B cell (primary cell): ENCODE results near the gene GABPB2. TPM values are rescaled to one million over a fixed set of nuclear protein-coding genes. Genes with fewer than 3 reads are reported as not detected.

Source experiments
- ATAC-seq: fragments of 200-7000 bp; cut with Tn5 transposase; one replicate; pipeline ENCODE4 v1.10.0; 2021; ENCODE audit warnings: low read depth, mild to moderate bottlenecking, moderate number of reproducible peaks, moderate library complexity
- CTCF ChIA-PET: fragments of 350-600 bp; sonication (Branson Sonifier 250); formaldehyde crosslinking; loops from one replicate; lab custom pipeline; 2021; ENCODE audit warnings: antibody characterized with exemption, inconsistent platforms; lab: Charles Lee
- POLR2A ChIA-PET: fragments of 350-600 bp; sonication (Branson Sonifier 250); formaldehyde crosslinking; loops from one replicate; lab custom pipeline; 2021; ENCODE audit warnings: antibody characterized with exemption; lab: Charles Lee
- DNase-seq: peaks from one replicate; pipeline ENCODE4 v3.0.0; 2013
- H2AFZ ChIP-seq: 2 replicates; pipeline ENCODE4 v1.6.1; 2012; ENCODE audit warnings: mild to moderate bottlenecking, low read depth, low read length; ENCODE audit not compliant: insufficient read depth, poor library complexity, severe bottlenecking
- H3K27ac ChIP-seq, 2 donors: 1 replicate in 1 of 2; 2 replicates in 1 of 2; pipeline ENCODE4 v1.5.1; 2012 to 2013; ENCODE audit warnings: low read length in 2 of 2, mild to moderate bottlenecking in 2 of 2, moderate library complexity in 1 of 2
- H3K27me3 ChIP-seq, 4 experiments: fragments of 200-600 bp in 1 of 4; sonication (generic) in 1 of 4; replicated peaks in 1 of 4; 1 replicate in 2 of 4; 2 replicates in 2 of 4; pipeline versions ENCODE4 v1.6.1 to v1.7.0; 2013 to 2016; ENCODE audit warnings: low read length in 3 of 4, mild to moderate bottlenecking in 2 of 4, mixed read lengths in 1 of 4, moderate library complexity in 1 of 4; ENCODE audit not compliant: insufficient read depth in 4 of 4, control insufficient read depth in 3 of 4; ENCODE audit errors: control extremely low read depth in 1 of 4
- H3K36me3 ChIP-seq, 2 experiments: replicated peaks in 1 of 2; 1 replicate in 1 of 2; 2 replicates in 1 of 2; pipeline versions ENCODE4 v1.6.1 to v1.7.1; 2013; ENCODE audit warnings: low read length in 1 of 2; ENCODE audit not compliant: insufficient read depth in 2 of 2, control insufficient read depth in 1 of 2; ENCODE audit errors: control extremely low read depth in 1 of 2, extremely low read depth in 1 of 2
- H3K4me1 ChIP-seq, 2 donors: fragments of 200-600 bp in 1 of 2; sonication (generic) in 1 of 2; 1 replicate in 1 of 2; 2 replicates in 1 of 2; pipeline versions ENCODE4 v1.5.1 to v1.6.1; 2013 to 2017; ENCODE audit warnings: low read length in 2 of 2; ENCODE audit not compliant: control insufficient read depth in 2 of 2, insufficient read depth in 2 of 2
- H3K4me2 ChIP-seq: replicated peaks from 2 replicates; pipeline ENCODE3; 2012; ENCODE audit warnings: mild to moderate bottlenecking, low read depth, low read length; ENCODE audit not compliant: poor library complexity, severe bottlenecking
- H3K4me3 ChIP-seq, 5 experiments: fragments of 200-600 bp in 1 of 5; sonication (generic) in 1 of 5; 1 replicate in 3 of 5; 2 replicates in 2 of 5; pipeline versions ENCODE4 v1.5.1 to v1.7.0; 2011 to 2016; ENCODE audit warnings: low read length in 4 of 5, mild to moderate bottlenecking in 4 of 5, low read depth in 2 of 5, control low read depth in 1 of 5, moderate library complexity in 1 of 5; ENCODE audit not compliant: insufficient read depth in 1 of 5; ENCODE audit errors: control extremely low read depth in 1 of 5, extremely low read depth in 1 of 5
- H3K79me2 ChIP-seq: fragments of 200-600 bp; sonication (generic); one replicate; pipeline ENCODE4 v1.6.0; 2016; ENCODE audit warnings: low read length; ENCODE audit not compliant: control insufficient read depth, insufficient read depth
- H3K9ac ChIP-seq: fragments of 200-600 bp; sonication (generic); 2 replicates; pipeline ENCODE4 v1.6.1; 2017; ENCODE audit warnings: mild to moderate bottlenecking, low read length, moderate library complexity
- H3K9me3 ChIP-seq, 3 donors: one replicate each; pipeline versions ENCODE4 v1.6.1 to v1.7.1; 2013; ENCODE audit warnings: low read length in 2 of 3; ENCODE audit not compliant: control insufficient read depth in 2 of 3, insufficient read depth in 1 of 3; ENCODE audit errors: control extremely low read depth in 1 of 3
- H4K20me1 ChIP-seq: 2 replicates; pipeline ENCODE4 v1.6.0; 2012; ENCODE audit warnings: mild to moderate bottlenecking, low read length; ENCODE audit not compliant: insufficient read depth, control insufficient read depth, poor library complexity, severe bottlenecking
- H3K27ac Mint-ChIP-seq: one replicate; pipeline ENCODE4 v1.8.0; 2021; ENCODE audit warnings: mixed read lengths
- H3K27me3 Mint-ChIP-seq: one replicate; pipeline ENCODE4 v1.8.0; 2021; ENCODE audit warnings: mixed read lengths
- H3K4me1 Mint-ChIP-seq: one replicate; pipeline ENCODE4 v1.8.0; 2021; ENCODE audit warnings: mixed read lengths
- H3K4me3 Mint-ChIP-seq: one replicate; pipeline ENCODE4 v1.8.0; 2021; ENCODE audit warnings: mixed read lengths
- H3K9me3 Mint-ChIP-seq: one replicate; pipeline ENCODE4 v1.8.0; 2022; ENCODE audit warnings: mixed read lengths; ENCODE audit not compliant: insufficient read depth
- EZH2 ChIP-seq: IDR thresholded peaks from 2 replicates; pipeline ENCODE4 v1.6.1; 2012; ENCODE audit warnings: borderline replicate concordance, low read depth, mild to moderate bottlenecking, moderate library complexity, low read length; ENCODE audit not compliant: insufficient read depth, poor library complexity, severe bottlenecking
- WGBS: methylation state at CpG from one replicate; pipeline ENCODE4 v1.1.5; 2013; ENCODE audit warnings: missing lambda C conversion rate; ENCODE audit not compliant: insufficient coverage; 5-methylcytosine and 5-hydroxymethylcytosine counted together
- intact Hi-C: fragments of 100-400 bp; cut with micrococcal nuclease; formaldehyde crosslinking; loops from one replicate; pipeline ENCODE4 v1.10.0; 2022
- polyA plus RNA-seq: library from polyadenylated mRNA; depleted of rRNA; stranded (reverse); fragments of >200 nt; gene quantifications from 2 replicates; pipeline ENCODE4 v1.2.3, GENCODE V29; 2012
- total RNA-seq, 2 donors: library from RNA; stranded (reverse); fragments of 120-200 nt in 1 of 2; gene quantifications; 1 replicate in 1 of 2; 2 replicates in 1 of 2; pipeline versions ENCODE4 v1.2.3 to v1.2.4, GENCODE V29; 2013 to 2022
- TF ChIP-seq, protein P1 (sequence below): fragments of 200-600 bp; IDR thresholded peaks from one replicate; pipeline ENCODE4 v1.8.0; 2022; ENCODE audit warnings: antibody characterized with exemption, mild to moderate bottlenecking

The GABPB2 gene
- total and polyA plus RNA-seq, 2 donors (not counting 1 experiment from before 2014, with no cell fraction given), result 15.1 to 22.4 TPM

DNA sequence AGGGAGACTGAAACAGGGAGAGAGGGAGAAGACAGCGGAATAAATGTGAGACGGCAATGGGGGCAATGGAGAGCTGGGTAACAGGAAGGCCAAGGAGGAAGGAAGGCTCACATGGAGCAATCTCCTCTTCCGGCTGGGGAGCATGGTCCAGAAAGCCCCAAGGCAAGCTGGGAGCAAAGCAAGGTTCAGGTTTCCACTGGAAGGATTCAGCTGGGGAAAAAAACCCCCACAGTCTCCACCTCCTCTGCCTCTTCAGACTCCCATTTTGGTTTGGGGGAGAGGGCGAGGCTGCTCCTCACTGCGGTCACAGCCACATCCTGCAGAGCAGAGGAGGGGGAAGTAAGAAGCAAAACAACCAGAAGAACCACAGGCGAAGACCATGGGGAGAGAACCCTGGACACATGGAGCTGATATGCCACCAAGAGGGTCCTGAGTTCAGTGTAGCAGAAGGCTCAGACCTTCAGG is 86.5 kb downstream of the GABPB2 start:
- DNase-seq (peak; percentile 59), ATAC-seq (peak; percentile 13)
- TF ChIP-seq EZH2, result no peak
- TF ChIP-seq, protein P1, sequence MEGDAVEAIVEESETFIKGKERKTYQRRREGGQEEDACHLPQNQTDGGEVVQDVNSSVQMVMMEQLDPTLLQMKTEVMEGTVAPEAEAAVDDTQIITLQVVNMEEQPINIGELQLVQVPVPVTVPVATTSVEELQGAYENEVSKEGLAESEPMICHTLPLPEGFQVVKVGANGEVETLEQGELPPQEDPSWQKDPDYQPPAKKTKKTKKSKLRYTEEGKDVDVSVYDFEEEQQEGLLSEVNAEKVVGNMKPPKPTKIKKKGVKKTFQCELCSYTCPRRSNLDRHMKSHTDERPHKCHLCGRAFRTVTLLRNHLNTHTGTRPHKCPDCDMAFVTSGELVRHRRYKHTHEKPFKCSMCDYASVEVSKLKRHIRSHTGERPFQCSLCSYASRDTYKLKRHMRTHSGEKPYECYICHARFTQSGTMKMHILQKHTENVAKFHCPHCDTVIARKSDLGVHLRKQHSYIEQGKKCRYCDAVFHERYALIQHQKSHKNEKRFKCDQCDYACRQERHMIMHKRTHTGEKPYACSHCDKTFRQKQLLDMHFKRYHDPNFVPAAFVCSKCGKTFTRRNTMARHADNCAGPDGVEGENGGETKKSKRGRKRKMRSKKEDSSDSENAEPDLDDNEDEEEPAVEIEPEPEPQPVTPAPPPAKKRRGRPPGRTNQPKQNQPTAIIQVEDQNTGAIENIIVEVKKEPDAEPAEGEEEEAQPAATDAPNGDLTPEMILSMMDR, result no peak
- Mint-ChIP-seq H3K27ac (peak overlapping the region; percentile 97), H3K9me3 (no peaks in the 10 kb centered on the region), H3K4me1 (peaks cover 44% of the 10 kb centered on the region), H3K4me3 (peak overlapping the region; percentile 99), H3K27me3 (no peaks in the 10 kb centered on the region)
- WGBS, result 0% methylated on average over 3 of the region's 6 CpGs
- Histone ChIP-seq H3K9me3 (no peaks in the 10 kb centered on the region), H3K4me1 (peaks cover 30 to 38% of the 10 kb centered on the region in 2 donors), H3K27me3 (no peaks in the 10 kb centered on the region), H3K4me3 (peak overlapping the region; percentile 72 to 98 (median 72)), H3K4me2 (peak overlapping the region; percentile 86), H3K79me2 (peaks cover 42% of the 10 kb centered on the region), H2AFZ (peak overlapping the region; percentile 66), H4K20me1 (peaks cover 10% of the 10 kb centered on the region), H3K9ac (peak overlapping the region; percentile 78), H3K27ac (peak overlapping the region; percentile 29 to 79), H3K36me3 (peaks cover 1 to 26% of the 10 kb centered on the region in 2 experiments)
- ChIA-PET POLR2A (interaction anchor here (0.5 to 1.6 kb wide), 6 partner anchors 9 to 329 kb away, joined by 3 to 7 read pairs (median 4); partner anchors contain the start of genes LYSMD1 and SCNM1), CTCF (interaction anchor here (0.6 to 9.6 kb wide), 26 partner anchors 8 to 247 kb away, joined by 3 to 227 read pairs (median 4); partner anchors contain the start of genes GABPB2, MLLT11, PSMD4 and TMOD4)
- intact Hi-C loops, result loop anchor here (2.0 kb wide), 3 partner anchors 26 to 126 kb away; partner anchors contain the start of genes C1orf56 and ZNF687

DNA sequence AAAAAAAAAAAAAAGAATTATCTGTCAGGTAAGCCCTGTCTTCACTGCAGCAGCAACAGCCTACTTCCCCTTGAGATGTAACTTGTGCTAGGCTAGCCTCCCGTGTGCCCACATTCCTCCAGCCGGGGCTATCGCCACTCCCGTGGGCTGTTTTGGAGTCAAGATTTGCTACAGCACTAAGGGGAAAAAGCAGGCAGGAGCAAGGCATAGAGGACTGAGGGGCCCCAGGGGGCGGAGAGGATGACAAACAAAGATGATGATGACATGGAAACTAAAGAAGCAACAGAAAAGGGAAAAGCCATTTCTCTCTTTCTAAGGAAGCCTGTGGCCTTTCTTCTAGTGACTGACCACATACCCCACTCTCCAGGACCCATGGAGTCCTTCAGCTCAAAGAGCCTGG is 87.8 kb downstream of the GABPB2 start:
- no peaks in the 10 kb centered on the region for H3K9me3 ChIP-seq
- peak overlapping the region in 4 of 5 experiments; percentile 8 to 98 (median 22) for H3K4me3 ChIP-seq
- H3K4me3 Mint-ChIP-seq, result peak overlapping the region; percentile 99
- no peak for DNase-seq
- CTCF ChIA-PET, result interaction anchor here (0.7 to 9.6 kb wide), 8 partner anchors 9 to 286 kb away, joined by 3 to 227 read pairs (median 10); partner anchors contain the start of genes GABPB2 and TMOD4
- H3K27ac Mint-ChIP-seq, result peak overlapping the region; percentile 97
- no peak overlapping the region for H2AFZ ChIP-seq
- H3K27ac ChIP-seq, result peak overlapping the region; percentile 7 to 79
- peak overlapping the region; percentile 11 for H3K9ac ChIP-seq
- H3K9me3 Mint-ChIP-seq, result no peaks in the 10 kb centered on the region
- H3K4me1 Mint-ChIP-seq, result peaks cover 47% of the 10 kb centered on the region
- H3K4me1 ChIP-seq, result peaks cover 30 to 38% of the 10 kb centered on the region in 2 donors
- H3K4me2 ChIP-seq, result peak overlapping the region; percentile 86
- POLR2A ChIA-PET, result interaction anchor here (0.6 kb wide), 1 partner anchor 33 kb away, joined by 4 read pairs; no protein-coding TSS in a partner anchor
- H3K36me3 ChIP-seq, result peaks cover 1 to 26% of the 10 kb centered on the region in 2 experiments
- 38% methylated on average over 4 of the region's 5 CpGs for WGBS
- H3K79me2 ChIP-seq, result peaks cover 42% of the 10 kb centered on the region
- intact Hi-C loops, result no loop called here
- no peak for ATAC-seq
- H4K20me1 ChIP-seq, result peaks cover 10% of the 10 kb centered on the region
- no peak for TF ChIP-seq EZH2
- TF ChIP-seq, protein P1, result no peak
- no peaks in the 10 kb centered on the region for H3K27me3 ChIP-seq
- no peaks in the 10 kb centered on the region for H3K27me3 Mint-ChIP-seq
